Common myeloid progenitor, CD34-positive (primary cell): Measurements from ENCODE around the gene ARID4B.
"Not testable (repeated sequence)": the region's sequence is repeated elsewhere in the genome, so short reads cannot be mapped to it uniquely, and the experiment has no call there.

Experiments
- CTCF ChIA-PET: fragments of 350-600 bp; sonication (Branson Sonifier 250); formaldehyde crosslinking; loops from one replicate; lab custom pipeline; 2021; ENCODE audit warnings: antibody characterized with exemption; lab: Charles Lee
- POLR2A ChIA-PET: fragments of 350-600 bp; sonication (Branson Sonifier 250); formaldehyde crosslinking; loops from one replicate; lab custom pipeline; 2021; ENCODE audit warnings: antibody characterized with exemption; lab: Charles Lee
- DNase-seq, 3 donors: peaks; one replicate each; pipeline versions ENCODE4 v3.0.0 to v3.0.0-alpha.2; 2013
- H3K27ac ChIP-seq, 2 experiments: 1 replicate in 1 of 2; 2 replicates in 1 of 2; pipeline ENCODE4 v1.7.0; 2013; ENCODE audit warnings: inconsistent platforms in 2 of 2, low read length in 2 of 2, mild to moderate bottlenecking in 2 of 2, low read depth in 1 of 2, moderate library complexity in 1 of 2; ENCODE audit not compliant: severe bottlenecking in 2 of 2, insufficient read depth in 1 of 2, poor library complexity in 1 of 2
- H3K27me3 ChIP-seq, 5 experiments: replicated peaks in 2 of 5; 1 replicate in 3 of 5; 2 replicates in 2 of 5; pipeline versions ENCODE4 v1.6.1 to v1.7.0; 2013; ENCODE audit warnings: low read length in 4 of 5, mild to moderate bottlenecking in 2 of 5, moderate library complexity in 2 of 5, inconsistent platforms in 1 of 5; ENCODE audit not compliant: insufficient read depth in 5 of 5, control insufficient read depth in 4 of 5
- H3K36me3 ChIP-seq, 4 experiments: 1 replicate in 2 of 4; 2 replicates in 2 of 4; pipeline versions ENCODE4 v1.6.1 to v1.7.0; 2013; ENCODE audit warnings: low read length in 3 of 4, control low read depth in 1 of 4, mild to moderate bottlenecking in 1 of 4; ENCODE audit not compliant: control insufficient read depth in 4 of 4, insufficient read depth in 4 of 4
- H3K4me1 ChIP-seq, 4 experiments: 1 replicate in 3 of 4; 2 replicates in 1 of 4; pipeline versions ENCODE4 v1.6.1 to v1.7.1; 2013; ENCODE audit warnings: low read length in 3 of 4, mild to moderate bottlenecking in 3 of 4, control low read depth in 1 of 4, inconsistent platforms in 1 of 4, moderate library complexity in 1 of 4; ENCODE audit not compliant: control insufficient read depth in 4 of 4, insufficient read depth in 4 of 4; ENCODE audit errors: control extremely low read depth in 1 of 4
- H3K4me3 ChIP-seq, 7 experiments: 1 replicate in 4 of 7; 2 replicates in 3 of 7; pipeline versions ENCODE4 v1.5.1 to v1.7.0; 2013; ENCODE audit warnings: mild to moderate bottlenecking in 7 of 7, low read length in 6 of 7, moderate library complexity in 6 of 7, inconsistent platforms in 2 of 7, low read depth in 2 of 7, control low read depth in 1 of 7; ENCODE audit not compliant: insufficient read depth in 4 of 7, control insufficient read depth in 1 of 7; ENCODE audit errors: extremely low read depth in 1 of 7
- H3K9me3 ChIP-seq, 5 experiments: 1 replicate in 4 of 5; 2 replicates in 1 of 5; pipeline versions ENCODE4 v1.6.1 to v1.7.1; 2013; ENCODE audit warnings: low read length in 4 of 5, mild to moderate bottlenecking in 2 of 5, inconsistent platforms in 1 of 5, low read depth in 1 of 5, moderate library complexity in 1 of 5; ENCODE audit not compliant: control insufficient read depth in 4 of 5, insufficient read depth in 2 of 5; ENCODE audit errors: control extremely low read depth in 1 of 5
- WGBS: methylation state at CpG from one replicate; pipeline ENCODE4 v1.1.5; 2013; ENCODE audit not compliant: insufficient coverage; 5-methylcytosine and 5-hydroxymethylcytosine counted together

The ARID4B gene

DNA sequence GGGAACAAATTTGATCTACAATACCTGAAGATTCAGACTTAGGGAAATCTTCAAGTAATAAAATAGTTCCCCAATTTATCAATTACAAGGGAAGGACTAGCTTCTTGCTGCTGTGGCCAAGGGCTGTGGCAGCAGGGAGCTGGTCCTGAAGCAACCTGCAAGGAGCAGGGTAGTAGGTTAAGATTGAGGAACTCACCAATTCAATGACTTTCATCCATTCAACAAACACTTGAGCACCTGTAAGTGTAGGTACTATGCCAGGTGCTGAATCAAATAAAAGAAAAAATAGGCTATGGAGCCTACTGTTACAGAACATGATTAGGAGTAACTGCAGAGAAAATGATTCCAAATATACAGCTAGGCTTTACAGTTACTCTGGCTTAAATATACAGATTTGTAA lies 102.7 kb downstream of the ARID4B start:
- H3K27ac ChIP-seq: no peak overlapping the region
- H3K9me3 ChIP-seq: no peaks in the 10 kb centered on the region
- peaks cover 29 to 67% (median 38%) of the 10 kb centered on the region in 4 experiments for H3K36me3 ChIP-seq
- H3K4me1 ChIP-seq: no peaks in the 10 kb centered on the region
- POLR2A ChIA-PET: no interaction called here
- DNase-seq: no peak
- H3K27me3 ChIP-seq: no peaks in the 10 kb centered on the region
- H3K4me3 ChIP-seq: no peak overlapping the region
- CTCF ChIA-PET: interaction anchor here (1.0 to 2.3 kb wide), 7 partner anchors 9 to 192 kb away, joined by 3 to 7 read pairs (median 3); no protein-coding TSS in a partner anchor

DNA sequence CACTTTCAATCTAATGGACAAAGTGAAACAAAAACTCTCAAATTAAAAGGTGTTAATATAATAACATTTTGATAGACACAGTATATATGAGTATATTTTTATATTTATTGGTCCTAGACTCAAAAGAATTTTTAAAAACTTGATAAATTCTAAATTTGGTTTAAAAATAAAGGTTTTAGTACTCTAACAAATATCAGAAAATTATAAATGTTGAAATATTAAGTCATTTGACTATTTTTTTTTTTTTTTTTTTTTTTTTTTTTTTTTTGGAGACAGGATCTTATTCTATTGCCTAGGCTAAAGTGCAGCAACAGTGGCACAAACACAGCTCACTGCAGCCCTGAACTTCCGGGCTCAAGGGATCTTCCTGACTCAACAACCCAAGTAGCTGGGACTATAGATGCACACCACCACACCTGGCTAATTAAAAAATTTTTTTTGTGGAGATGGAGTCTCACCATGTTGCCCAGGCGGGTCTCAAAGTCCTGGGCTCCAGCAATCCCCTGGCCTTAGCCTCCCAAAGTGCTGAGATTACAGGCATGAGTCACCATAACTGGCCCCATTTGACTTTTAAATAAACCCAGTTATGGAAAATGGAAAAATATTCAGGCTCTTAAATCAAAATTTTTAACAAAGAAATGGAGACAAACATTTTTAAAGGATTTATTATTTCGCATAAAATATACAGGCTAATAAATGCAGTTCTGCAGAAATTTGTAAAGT lies 106.2 kb downstream of the ARID4B start:
- POLR2A ChIA-PET: interaction anchor here (1.1 kb wide), 1 partner anchor 195 kb away, joined by 3 read pairs; no protein-coding TSS in a partner anchor
- Histone ChIP-seq H3K4me3 (no peak overlapping the region), H3K36me3 (peaks cover 14 to 61% (median 27%) of the 10 kb centered on the region in 4 experiments), H3K27ac (no peak overlapping the region), H3K4me1 (no peaks in the 10 kb centered on the region), H3K27me3 (no peaks in the 10 kb centered on the region), H3K9me3 (no peaks in the 10 kb centered on the region)
- WGBS: 100% methylated on average over 1 of the region's 3 CpGs
- DNase-seq: no peak
- CTCF ChIA-PET: no interaction called here

DNA sequence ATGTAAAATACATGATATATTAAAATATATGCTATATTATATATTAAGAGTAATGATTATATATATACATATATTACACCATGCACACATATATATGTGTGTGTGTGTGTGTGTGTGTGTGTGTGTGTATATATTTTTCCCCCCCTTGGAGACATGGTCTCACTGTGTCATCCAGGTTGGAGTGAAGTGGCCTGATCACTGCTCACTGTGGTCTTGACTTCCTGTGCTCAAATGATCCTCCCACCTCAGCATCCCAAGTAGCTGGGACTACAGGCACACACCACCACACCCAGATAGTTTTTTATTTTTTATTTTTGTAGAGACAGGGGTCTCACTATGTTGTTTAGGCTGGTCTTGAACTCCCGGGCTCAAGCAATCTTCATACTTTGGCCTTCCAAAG lies 112.5 kb downstream of the ARID4B start:
- peak in 1 of 3 donors; percentile 6 for DNase-seq
- H3K4me1 ChIP-seq: no peaks in the 10 kb centered on the region
- H3K27me3 ChIP-seq: no peaks in the 10 kb centered on the region
- no peaks in the 10 kb centered on the region for H3K9me3 ChIP-seq
- POLR2A ChIA-PET: no interaction called here
- CTCF ChIA-PET: interaction anchor here (0.7 to 1.6 kb wide), 2 partner anchors 16 to 24 kb away, joined by 3 to 5 read pairs; no protein-coding TSS in a partner anchor
- H3K36me3 ChIP-seq: peaks cover 3 to 52% (median 15%) of the 10 kb centered on the region in 4 experiments
- H3K27ac ChIP-seq: no peak overlapping the region
- WGBS: no CpG with 5 or more reads among the region's 1 CpG
- H3K4me3 ChIP-seq: no peak overlapping the region

DNA sequence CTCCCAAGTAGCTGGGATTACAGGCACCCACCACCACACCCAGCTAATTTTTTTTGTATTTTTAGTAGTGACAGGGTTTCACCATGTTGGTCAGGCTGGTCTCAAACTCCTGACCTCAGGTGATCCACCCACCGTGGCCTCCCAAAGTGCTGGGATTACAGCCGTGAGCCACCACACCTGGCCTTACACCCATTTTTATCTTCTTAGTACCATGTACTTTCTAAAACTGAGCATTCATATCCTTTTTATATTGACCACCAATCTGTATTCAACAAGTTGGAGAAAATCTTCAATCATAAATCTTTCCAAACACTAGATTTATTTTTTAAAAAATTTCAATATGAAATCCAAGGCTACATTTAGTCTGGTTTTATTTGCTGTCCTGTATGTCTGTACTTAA lies 113.0 kb downstream of the ARID4B start:
- CTCF ChIA-PET, H3K27me3 ChIP-seq, H3K4me3 ChIP-seq, H3K27ac ChIP-seq, DNase-seq, H3K9me3 ChIP-seq, H3K4me1 ChIP-seq, POLR2A ChIA-PET: not testable (repeated sequence)
- peaks cover 6 to 54% (median 12%) of the 10 kb centered on the region in 4 experiments for H3K36me3 ChIP-seq
- 100% methylated on average over 2 of the region's 2 CpGs for WGBS

DNA sequence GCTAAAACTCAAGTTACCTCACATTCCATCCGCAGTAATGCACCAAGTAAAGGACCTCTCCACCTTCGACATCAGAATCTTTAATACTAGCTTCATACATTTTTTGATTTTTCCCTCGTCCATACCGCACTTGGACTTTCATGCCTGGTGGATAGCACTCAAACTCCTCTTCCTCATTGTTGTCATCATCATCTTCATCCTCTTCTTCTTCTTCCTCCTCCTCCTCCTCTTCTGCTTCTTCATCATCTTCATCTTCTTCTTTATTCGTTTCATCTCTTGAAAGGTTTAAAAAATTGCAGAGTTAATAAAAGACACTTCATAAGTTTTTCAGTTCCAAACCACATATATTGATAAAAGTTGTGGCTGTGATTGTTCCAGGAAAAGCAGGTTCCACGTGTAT lies 114.2 kb downstream of the ARID4B start:
- CTCF ChIA-PET: interaction anchor here (0.5 kb wide), 1 partner anchor 560 kb away, joined by 3 read pairs; no protein-coding TSS in a partner anchor
- Histone ChIP-seq H3K36me3 (peaks cover 9 to 47% (median 13%) of the 10 kb centered on the region in 4 experiments), H3K4me1 (no peaks in the 10 kb centered on the region), H3K27ac (no peak overlapping the region), H3K4me3 (no peak overlapping the region), H3K27me3 (no peaks in the 10 kb centered on the region), H3K9me3 (no peaks in the 10 kb centered on the region)
- POLR2A ChIA-PET: no interaction called here
- 97% methylated on average over 4 of the region's 6 CpGs for WGBS
- DNase-seq: no peak

DNA sequence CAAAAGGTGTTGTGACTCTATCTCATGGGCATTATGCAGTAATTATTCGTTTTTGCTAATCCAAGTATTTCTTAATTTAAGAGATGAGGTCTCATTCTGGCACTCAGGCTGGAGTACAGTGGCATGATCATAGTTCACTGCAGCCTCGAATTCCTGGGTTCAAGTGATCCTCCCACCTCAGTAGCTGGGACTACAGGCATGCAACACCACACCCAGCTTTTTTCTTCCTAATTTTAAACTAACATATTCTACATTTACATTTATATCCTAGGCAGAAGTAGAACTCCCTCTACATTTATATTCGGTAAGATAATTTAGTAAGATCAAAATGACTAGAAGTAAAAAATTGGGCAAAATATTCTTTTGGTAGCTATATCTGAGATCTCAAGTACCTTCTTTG lies 116.5 kb downstream of the ARID4B start:
- Histone ChIP-seq H3K27me3 (no peaks in the 10 kb centered on the region), H3K4me1 (peaks cover 0 to 13% (median 6%) of the 10 kb centered on the region in 4 experiments), H3K36me3 (peaks cover 10 to 46% (median 13%) of the 10 kb centered on the region in 4 experiments), H3K27ac (no peak overlapping the region), H3K4me3 (no peak overlapping the region), H3K9me3 (no peaks in the 10 kb centered on the region)
- POLR2A ChIA-PET: no interaction called here
- CTCF ChIA-PET: no interaction called here
- DNase-seq: no peak
- 100% methylated on average over 2 of the region's 3 CpGs for WGBS

DNA sequence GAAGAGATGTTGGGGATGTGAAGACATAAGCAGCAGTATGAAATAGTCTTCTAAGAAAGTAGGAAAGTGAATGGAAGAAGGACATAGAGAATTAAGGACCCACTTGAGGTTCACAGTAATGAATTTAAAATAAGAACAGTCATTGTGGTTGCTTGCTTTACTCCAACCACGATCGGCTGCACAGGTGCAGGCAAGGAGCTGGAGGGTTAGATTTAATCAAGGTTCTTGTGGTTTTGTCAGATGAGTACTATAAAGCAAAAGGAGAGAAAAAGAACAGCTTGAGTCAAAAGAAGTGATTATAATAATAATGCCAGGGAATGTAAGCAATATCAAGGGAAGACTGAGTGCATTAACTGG lies 120.8 kb downstream of the ARID4B start:
- 6% methylated on average over 2 of the region's 2 CpGs for WGBS
- DNase-seq: peak; percentile 47 to 90 (median 83)

More for the DNA sequence above, 120.8 kb downstream of the ARID4B start:
- ChIA-PET CTCF (interaction anchor here (1.2 kb wide), 1 partner anchor 576 kb away, joined by 4 read pairs; no protein-coding TSS in a partner anchor), POLR2A (no interaction called here)
- Histone ChIP-seq H3K27me3 (no peaks in the 10 kb centered on the region), H3K27ac (no peak overlapping the region), H3K4me3 (no peak overlapping the region), H3K4me1 (peaks cover 0 to 15% (median 6%) of the 10 kb centered on the region in 4 experiments), H3K9me3 (no peaks in the 10 kb centered on the region), H3K36me3 (peaks cover 9 to 28% (median 12%) of the 10 kb centered on the region in 4 experiments)
